Activated naive CD8-positive, alpha-beta T cell (primary cell): ENCODE measurements around the gene NUP62.
A peak's percentile ranks its signal among the peaks of the same experiment; 100 is the strongest.

Source experiments
- H3K27ac Mint-ChIP-seq: one replicate; pipeline ENCODE4 v1.8.0; 2021; ENCODE audit warnings: mixed read lengths
- H3K27me3 Mint-ChIP-seq: one replicate; pipeline ENCODE4 v1.8.0; 2021; ENCODE audit warnings: mixed read lengths
- H3K36me3 Mint-ChIP-seq: one replicate; pipeline ENCODE4 v1.8.0; 2021; ENCODE audit warnings: mixed read lengths
- H3K4me1 Mint-ChIP-seq: one replicate; pipeline ENCODE4 v1.8.0; 2021; ENCODE audit warnings: low read depth, mixed read lengths
- H3K4me3 Mint-ChIP-seq: one replicate; pipeline ENCODE4 v1.8.0; 2021; ENCODE audit warnings: mild to moderate bottlenecking, mixed read lengths
- H3K9me3 Mint-ChIP-seq: one replicate; pipeline ENCODE4 v1.8.0; 2021; ENCODE audit warnings: low read depth, mixed read lengths

The NUP62 gene

DNA sequence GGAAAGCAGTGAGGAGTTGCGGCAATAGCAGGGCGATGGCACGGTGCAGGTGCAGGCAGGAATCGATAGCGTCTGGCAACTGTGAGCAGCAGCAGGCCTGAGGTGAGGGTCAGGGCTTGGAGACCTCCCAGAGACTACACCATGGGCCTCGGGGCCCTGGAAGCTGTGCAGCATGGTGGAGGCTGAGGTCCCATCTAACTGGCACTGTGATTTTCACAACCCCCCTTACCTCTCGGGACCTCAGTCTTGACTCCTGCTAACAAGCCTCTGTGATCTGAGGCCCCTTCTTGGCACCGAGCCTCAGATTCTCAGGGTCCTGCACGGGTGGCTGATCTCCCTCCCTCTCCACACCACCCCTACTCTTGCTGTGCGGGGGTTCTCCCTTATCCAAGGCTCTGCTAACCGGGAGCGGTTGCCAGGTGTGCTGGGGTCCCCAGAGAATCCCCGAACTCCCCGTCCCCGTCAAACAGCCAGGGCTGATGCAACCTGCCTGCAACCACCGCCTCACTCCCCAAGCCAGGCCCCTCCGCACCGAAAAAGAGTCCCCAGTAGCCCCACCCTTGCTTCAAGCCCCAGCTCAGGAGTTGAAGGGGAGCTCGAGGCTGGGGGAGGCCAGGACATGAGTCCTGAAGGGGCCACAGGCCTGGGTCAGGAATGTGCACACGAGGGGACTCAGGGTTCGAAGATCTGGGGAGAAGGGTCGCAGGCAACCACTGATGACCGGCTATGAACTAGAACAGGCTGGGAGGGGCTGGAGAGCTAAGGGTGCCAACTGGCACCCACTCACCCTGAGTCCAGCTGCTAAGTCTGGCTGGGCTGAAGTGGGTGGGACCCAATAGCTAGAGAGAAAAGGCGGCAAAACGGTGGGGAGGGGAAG is 5.1 kb downstream of the NUP62 start:
- no peaks in the 10 kb centered on the region for H3K9me3 Mint-ChIP-seq
- H3K4me3 Mint-ChIP-seq, result peak overlapping the region; percentile 20
- no peaks in the 10 kb centered on the region for H3K27me3 Mint-ChIP-seq
- peaks cover 7% of the 10 kb centered on the region for H3K36me3 Mint-ChIP-seq
- H3K27ac Mint-ChIP-seq, result no peak overlapping the region
- H3K4me1 Mint-ChIP-seq, result peaks cover 46% of the 10 kb centered on the region

DNA sequence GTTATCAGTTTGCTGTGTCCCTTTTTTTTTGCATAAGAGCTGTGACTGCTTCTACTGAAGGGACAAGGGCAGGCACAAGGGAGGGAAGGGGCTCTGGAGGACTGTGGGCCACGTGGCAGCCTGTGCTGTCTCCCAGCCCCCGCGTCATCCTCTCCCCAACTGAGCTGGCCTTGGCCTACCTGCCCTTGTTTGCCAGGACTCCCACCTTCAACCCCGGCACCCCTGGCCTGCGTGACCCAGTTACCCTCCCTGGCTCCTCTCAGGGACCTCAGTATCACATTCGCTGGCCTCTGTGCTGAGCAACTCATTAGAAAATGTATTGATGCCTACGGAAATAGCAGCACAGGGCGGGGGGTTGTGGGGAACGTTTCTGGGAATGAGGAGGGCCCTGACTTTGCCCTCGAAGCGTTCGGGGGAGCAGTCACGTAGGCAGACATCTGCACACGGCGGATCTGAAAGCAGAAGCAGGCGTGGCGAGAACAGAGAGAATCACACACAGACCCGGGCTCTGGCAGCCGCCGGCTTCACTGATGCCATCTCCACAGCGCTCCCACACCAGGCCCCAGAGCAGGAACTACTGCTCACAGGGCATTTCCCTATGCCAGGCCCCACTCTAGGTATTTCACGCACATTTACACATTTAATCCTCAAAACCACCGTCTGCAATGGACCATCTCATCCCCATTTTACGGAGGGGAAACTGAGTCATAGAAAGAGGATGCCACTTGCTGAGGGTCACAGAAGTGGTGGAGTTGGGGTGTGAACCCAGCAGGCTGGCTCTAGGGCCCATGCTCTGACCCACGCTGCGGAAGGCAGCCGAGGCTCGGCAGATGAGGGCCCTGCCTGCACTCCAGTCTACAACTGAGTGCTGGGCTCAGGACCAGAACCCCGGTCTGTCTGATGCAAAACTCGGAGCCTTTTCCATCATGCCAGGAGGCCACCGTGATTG is 6.0 kb downstream of the NUP62 start:
- Mint-ChIP-seq H3K36me3 (peaks cover 7% of the 10 kb centered on the region), H3K4me1 (peaks cover 43% of the 10 kb centered on the region), H3K4me3 (no peak overlapping the region), H3K27ac (no peak overlapping the region), H3K27me3 (no peaks in the 10 kb centered on the region), H3K9me3 (no peaks in the 10 kb centered on the region)

DNA sequence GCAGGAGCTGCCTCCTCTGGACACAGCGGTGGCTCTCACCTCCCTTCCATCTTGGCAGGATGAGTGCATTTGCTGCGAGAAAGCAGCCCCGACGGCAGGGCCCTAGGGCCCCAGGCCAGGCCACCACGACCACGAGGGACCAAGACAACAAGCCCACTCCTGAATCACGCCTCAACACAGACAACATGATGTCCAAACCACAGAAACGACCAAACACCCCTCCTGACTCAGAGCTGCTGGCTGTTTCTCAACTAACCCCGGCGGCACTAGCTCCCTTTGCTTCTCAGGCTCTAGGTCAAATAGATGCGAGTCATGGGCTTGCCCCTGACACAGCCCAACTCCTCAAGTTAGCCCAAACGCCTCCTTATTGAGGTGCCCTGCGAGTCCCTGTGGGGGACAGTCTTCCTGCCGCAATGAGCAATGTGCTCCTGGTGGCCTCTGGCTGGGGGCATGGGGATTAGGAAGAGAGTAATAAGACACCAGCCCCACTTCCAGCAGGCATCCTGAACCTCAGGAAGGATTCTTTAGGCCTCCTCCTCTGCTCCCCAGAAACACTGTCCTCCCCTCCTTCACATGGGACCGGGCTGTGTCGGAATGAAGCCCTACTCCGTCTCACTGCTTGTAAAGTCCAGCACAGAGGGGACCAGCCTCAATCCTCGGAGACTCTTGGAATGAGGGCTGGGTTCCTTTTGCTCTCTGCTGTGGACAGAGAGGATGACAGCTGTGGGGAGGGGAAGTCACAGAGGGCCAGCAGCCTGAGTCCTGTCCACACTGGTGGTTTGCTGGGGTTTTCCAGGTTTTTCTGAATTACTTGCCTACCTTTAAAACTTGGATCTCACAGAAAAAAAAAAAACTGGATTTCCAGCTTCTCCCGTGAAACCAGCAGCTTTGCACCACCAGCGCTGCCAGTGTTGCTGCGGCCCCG is 7.2 kb downstream of the NUP62 start:
- Mint-ChIP-seq H3K9me3 (no peaks in the 10 kb centered on the region), H3K27ac (no peak overlapping the region), H3K4me1 (peaks cover 37% of the 10 kb centered on the region), H3K4me3 (no peak overlapping the region), H3K27me3 (no peaks in the 10 kb centered on the region), H3K36me3 (peaks cover 3% of the 10 kb centered on the region)

DNA sequence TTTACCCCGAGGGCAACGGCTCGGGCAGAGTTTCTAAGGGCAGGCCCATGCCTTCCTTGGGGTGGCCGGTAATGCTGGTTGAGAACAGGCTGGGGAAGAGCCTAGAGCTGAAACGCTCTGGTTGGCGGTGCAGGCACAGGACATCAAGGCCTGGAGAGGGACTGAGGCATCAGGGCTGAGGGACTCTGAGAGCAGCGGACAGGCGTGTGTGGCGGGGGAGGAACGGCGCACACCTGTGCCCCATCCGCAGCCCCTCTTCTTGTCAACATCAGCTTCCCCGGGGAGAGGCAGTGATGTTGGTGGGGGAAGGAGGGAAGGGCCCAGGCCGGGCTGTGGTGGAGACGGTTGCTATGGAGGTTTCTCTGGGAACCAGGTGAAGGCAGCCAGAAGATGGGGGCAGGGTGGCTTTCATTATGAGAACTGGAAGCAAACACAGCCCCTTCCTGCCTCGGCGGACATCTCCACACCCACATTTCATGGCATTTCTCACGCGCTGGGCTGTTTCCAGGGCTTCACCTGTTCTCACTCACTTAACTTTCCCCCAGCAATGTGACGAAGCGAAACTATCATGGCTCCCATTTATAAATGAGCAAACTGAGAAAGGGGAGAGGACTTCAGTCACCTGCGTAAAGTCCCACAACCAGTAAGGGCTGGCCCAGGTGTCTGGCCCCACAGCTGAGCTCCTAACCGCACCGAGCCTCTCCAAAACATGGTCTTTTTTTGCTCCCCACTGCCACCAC is 8.5 kb downstream of the NUP62 start:
- no peaks in the 10 kb centered on the region for H3K9me3 Mint-ChIP-seq
- peaks cover 34% of the 10 kb centered on the region for H3K4me1 Mint-ChIP-seq
- no peaks in the 10 kb centered on the region for H3K27me3 Mint-ChIP-seq
- H3K4me3 Mint-ChIP-seq, result no peak overlapping the region
- peaks cover 3% of the 10 kb centered on the region for H3K36me3 Mint-ChIP-seq
- H3K27ac Mint-ChIP-seq, result no peak overlapping the region

DNA sequence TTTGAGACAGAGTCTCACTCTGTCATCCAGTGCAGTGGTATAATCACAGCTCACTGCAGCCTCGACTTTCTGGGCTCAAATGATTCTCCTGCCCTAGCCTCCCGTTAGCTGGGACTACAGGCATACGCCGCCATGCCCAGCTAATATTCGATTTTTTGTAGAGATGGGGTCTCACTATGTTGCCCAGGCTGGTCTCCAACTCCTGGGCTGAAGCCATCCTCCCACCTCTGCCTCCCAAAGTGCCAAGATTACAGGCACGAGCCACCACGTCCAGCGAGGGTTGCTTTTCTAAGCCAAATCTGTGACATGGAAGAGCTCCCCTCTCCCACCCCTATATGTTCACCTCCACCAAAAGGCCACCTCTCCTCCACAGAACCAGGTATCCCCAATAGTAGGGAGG is 11.2 kb downstream of the NUP62 start:
- Mint-ChIP-seq H3K9me3 (no peaks in the 10 kb centered on the region), H3K4me1 (peaks cover 33% of the 10 kb centered on the region), H3K36me3 (peaks cover 3% of the 10 kb centered on the region)

DNA sequence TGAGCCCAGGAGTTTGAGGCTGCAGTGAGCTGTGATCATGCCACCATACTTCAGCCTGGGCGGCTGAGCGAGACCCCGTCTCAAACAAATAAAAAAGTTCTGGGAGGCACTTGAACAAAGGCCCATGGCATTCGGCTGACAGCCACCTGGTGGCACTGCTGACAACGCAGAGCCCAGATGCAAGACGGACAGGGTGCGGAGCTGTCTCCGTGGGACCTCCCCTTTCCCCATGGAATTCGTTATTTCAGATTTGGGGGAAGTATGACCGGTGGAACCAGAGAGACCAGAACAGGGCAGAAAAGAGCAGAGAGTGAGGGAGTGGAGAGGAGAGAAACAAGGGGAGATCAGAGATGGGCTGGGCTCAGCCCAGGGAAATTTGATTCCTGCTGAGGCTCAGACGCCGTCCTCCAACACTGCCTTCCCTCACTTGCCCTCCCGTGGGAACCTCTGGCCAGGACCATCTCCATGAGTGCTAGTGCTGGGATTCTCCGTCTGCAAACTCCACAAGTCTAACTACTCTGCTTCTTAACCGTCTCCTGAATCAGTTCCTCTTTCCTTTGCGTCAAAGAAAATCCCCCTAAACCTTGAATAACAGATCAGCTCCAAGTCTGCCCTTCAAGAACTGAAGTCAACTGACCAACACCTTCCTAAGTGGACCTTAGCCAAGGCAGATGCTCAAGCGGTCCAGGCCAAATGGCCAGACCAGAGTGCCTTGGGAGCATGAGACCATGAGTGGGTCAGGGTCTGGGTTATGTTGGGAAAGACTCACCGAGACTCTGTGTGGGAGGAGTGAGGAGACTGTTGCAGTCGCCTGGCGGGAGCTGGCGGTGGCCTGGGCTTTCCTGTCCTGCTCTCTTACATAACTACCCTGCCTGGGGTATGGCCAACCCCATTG is 12.2 kb downstream of the NUP62 start:
- Mint-ChIP-seq H3K36me3 (peaks cover 5% of the 10 kb centered on the region), H3K9me3 (no peaks in the 10 kb centered on the region), H3K27me3 (no peaks in the 10 kb centered on the region), H3K4me1 (peaks cover 40% of the 10 kb centered on the region), H3K4me3 (no peak overlapping the region), H3K27ac (no peak overlapping the region)

More for the DNA sequence above, 11.2 kb downstream of the NUP62 start:
- Mint-ChIP-seq H3K27me3 (no peaks in the 10 kb centered on the region), H3K27ac (no peak overlapping the region), H3K4me3 (no peak overlapping the region)

DNA sequence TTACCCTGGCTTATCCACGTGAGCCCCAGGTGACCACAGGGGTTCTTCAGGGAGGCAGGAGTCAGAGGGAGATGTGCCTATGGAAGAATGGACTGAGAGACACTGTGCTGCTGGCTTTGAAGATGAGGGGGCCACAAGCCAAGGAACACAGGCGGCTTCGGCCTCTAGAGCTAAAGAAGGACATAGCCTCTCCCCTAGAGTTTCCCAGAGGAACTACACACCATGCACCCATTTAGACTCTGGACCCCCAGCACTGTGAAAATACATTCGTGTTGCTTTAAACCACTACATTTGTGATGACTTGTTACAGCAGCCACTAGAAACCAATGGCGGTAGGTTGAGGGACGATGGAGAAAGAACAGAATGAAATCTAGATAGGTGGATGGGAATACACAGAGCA is 14.0 kb downstream of the NUP62 start:
- no peaks in the 10 kb centered on the region for H3K9me3 Mint-ChIP-seq
- H3K36me3 Mint-ChIP-seq, result peaks cover 5% of the 10 kb centered on the region
- H3K27me3 Mint-ChIP-seq, result no peaks in the 10 kb centered on the region
- H3K27ac Mint-ChIP-seq, result peak overlapping the region; percentile 51
- peaks cover 42% of the 10 kb centered on the region for H3K4me1 Mint-ChIP-seq
- no peak overlapping the region for H3K4me3 Mint-ChIP-seq

DNA sequence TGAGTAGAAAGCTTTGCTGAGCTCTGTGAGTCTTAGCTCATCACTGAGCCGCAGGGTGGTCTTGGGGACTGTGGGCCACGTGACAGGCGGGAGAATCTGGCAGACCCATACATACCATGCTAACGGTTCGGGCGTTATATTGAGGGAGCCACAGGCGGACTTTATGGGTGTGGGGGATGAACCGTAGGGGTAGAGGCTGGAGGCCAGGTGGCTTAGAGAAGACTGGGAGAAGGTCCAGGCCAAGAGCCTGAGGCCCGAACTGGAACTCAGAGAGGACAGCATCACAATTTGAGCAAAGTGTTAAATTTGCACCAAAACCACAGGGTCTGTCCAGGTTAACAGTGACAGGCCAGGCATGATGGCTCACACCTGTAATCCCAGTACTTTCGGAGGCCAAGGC is 15.6 kb downstream of the NUP62 start:
- peaks cover 5% of the 10 kb centered on the region for H3K36me3 Mint-ChIP-seq
- H3K27ac Mint-ChIP-seq, result peak overlapping the region; percentile 93
- H3K4me3 Mint-ChIP-seq, result no peak overlapping the region
- H3K27me3 Mint-ChIP-seq, result no peaks in the 10 kb centered on the region
- H3K4me1 Mint-ChIP-seq, result peaks cover 39% of the 10 kb centered on the region
- no peaks in the 10 kb centered on the region for H3K9me3 Mint-ChIP-seq

DNA sequence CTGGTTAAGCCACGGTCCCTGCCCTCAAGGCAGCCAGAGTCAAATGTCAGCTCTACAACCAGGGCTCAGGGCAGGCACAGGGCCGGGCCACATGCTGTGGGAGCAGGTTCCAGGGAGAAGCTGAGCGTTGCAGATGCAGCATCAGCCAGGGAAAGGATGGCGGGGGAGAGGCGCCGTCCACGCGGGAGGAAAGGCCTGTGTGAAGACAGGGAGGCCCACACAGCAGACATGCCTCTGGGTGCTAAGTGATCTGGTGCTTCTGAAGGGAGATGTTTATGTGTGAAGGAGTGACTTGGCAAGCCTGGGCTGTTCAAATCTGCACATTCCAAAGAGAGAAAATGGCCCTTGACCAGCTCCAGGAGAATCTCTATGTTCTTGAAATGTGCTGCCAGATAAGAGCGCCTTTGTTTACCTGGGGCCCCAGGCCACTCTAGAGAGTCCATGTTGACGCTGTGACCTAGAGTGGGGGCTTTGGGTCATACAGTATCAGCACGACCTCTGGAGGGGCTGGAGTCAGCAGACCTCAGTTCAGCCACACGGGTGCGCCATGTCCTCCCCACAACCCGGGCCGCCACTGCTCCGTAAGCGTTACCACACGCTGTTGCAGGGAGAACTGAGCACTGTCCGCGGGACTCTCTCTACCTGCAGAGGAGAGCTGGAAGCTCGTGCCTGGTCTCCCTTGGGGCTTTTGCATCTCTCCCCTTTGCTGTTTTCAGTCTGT is 16.2 kb downstream of the NUP62 start:
- Mint-ChIP-seq H3K9me3 (no peaks in the 10 kb centered on the region), H3K4me3 (peak overlapping the region; percentile 68), H3K27ac (peak overlapping the region; percentile 93), H3K27me3 (no peaks in the 10 kb centered on the region), H3K4me1 (peaks cover 37% of the 10 kb centered on the region), H3K36me3 (peaks cover 5% of the 10 kb centered on the region)

DNA sequence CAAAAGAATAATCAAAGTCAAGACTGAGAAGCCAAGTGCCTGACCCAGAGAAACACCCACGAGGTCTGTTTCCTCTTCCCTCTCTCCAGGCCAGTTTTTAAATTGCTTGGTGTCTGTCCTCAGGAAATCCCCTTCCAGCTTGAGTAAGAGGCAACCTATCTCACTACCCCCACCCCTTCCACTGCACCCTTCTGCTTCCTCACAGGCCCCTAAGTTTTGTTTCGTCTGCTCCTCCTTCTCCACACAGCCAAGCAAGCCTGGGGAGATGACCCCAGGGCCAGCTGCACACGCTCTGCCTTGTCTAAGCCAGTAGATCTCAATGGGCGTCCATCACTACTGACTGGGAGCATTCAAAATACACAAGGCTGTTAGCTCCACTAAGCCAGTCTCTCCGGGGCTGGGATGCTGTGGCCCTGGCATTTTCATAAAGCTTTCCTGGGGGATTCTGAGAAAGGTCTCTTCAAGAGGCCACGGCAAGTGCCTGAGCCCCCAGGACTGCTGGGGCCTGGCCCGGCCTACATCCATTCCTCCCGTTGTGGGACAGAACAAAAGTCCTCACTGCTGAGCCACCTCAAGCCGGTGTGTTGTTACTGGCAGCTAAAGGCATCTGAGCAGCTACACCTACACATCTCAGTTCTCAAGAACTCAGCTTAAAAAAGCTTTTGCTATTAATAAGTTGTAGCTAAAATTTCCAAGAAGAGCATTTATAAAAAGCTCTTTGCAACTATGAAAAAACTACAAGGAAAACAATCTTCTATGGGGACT is 17.7 kb downstream of the NUP62 start:
- no peaks in the 10 kb centered on the region for H3K9me3 Mint-ChIP-seq
- peaks cover 40% of the 10 kb centered on the region for H3K4me1 Mint-ChIP-seq
- no peaks in the 10 kb centered on the region for H3K27me3 Mint-ChIP-seq
- peak overlapping the region; percentile 68 for H3K4me3 Mint-ChIP-seq
- peaks cover 7% of the 10 kb centered on the region for H3K36me3 Mint-ChIP-seq
- peak overlapping the region; percentile 93 for H3K27ac Mint-ChIP-seq

DNA sequence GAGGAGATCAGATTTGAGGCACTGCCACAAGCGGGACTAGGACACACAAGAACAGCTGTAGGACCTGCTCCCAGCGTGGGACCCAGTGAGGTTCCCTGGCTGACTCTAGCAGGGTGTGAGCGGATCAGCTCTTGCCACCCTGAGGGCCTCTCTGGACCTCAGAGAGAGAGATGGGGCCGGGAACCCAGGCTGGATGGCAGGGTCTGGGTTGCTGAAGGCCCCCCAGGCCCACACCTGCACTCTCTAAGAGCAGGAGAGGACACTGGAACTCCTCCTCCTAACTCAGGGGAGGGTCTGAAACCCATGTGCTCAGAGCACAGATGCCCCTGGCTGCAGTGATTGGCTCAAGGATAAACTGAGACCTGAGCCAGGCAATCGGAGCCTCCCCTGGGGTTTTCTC is 19.1 kb downstream of the NUP62 start:
- Mint-ChIP-seq H3K4me1 (peaks cover 40% of the 10 kb centered on the region), H3K4me3 (peak overlapping the region; percentile 7), H3K27me3 (no peaks in the 10 kb centered on the region), H3K9me3 (no peaks in the 10 kb centered on the region), H3K36me3 (peaks cover 6% of the 10 kb centered on the region), H3K27ac (no peak overlapping the region)
